CD4-positive, alpha-beta T cell treated with Interleukin-4 for 4 hours (primary cell): ENCODE measurements around the gene ZSWIM9.

Experiments used
- DNase-seq: peaks from one replicate; pipeline ENCODE4 v3.0.0-alpha.2; 2020

Gene ZSWIM9

GRCh38 chr19:48169939-48170803, at the start of gene ZSWIM9, which contains the start of gene LIG1:
Gene ZSWIM9 (plus strand): TSS chr19:48170680. CDS start chr19:48171803, 1,123 bp downstream.
Gene LIG1 (minus strand): TSS chr19:48170344. CDS start chr19:48165566, 4,778 bp downstream.
- peak; percentile 87 for DNase-seq

GRCh38 chr19:48121066-48121465, 49.4 kb upstream of the ZSWIM9 start:
- no peak for DNase-seq

DNA sequence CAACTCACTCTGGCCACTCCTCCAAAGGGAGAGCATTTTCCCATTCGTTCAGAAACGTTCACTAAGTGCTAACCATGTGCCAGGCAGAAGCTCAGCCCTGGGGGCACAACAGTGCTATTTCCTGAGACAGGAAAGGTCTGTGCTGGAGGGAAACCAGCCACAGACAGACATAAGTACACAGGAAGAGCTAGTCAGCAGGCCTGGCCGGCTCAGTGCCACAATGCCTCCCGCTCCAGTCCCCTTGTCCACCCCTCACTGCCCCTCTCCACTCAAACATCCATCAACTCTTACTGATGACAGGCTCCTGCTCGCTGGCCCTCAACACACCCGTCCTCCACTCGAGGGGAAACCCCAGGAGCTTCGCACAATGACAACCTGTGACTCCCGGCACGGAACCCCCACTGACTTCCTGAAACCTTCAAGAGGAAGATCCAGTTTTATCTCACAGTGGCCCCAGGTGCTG, 48.5 kb upstream of the ZSWIM9 start:
- no peak for DNase-seq

DNA sequence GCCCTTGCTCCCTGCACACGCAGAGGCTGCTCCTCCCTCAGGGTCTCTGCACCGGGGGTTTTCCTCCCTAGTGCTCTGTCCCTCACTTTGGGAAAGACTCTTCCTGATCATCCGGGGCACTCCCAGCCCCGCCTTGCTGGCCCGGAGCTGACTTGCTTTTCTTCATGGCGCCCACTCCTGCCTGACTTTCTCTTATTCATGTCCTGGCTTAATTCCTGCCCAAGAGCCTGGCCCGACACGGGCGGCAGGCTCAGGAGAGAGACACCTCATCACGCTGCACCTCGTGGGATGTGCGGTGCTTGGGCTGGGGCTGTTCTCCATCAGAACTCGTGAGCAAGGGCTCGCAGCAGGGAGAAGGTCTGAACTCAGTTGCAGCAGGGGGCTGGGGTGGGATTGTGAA, 48.1 kb upstream of the ZSWIM9 start:
- DNase-seq: no peak

- DNase-seq: no peak
These were observed 46.4 kb upstream of the ZSWIM9 start for GRCh38 chr19:48123907-48124651.

GRCh38 chr19:48127561-48127960, 42.9 kb upstream of the ZSWIM9 start:
- no peak for DNase-seq

- DNase-seq: no peak
These were observed 37.4 kb upstream of the ZSWIM9 start for GRCh38 chr19:48133094-48133493.

DNA sequence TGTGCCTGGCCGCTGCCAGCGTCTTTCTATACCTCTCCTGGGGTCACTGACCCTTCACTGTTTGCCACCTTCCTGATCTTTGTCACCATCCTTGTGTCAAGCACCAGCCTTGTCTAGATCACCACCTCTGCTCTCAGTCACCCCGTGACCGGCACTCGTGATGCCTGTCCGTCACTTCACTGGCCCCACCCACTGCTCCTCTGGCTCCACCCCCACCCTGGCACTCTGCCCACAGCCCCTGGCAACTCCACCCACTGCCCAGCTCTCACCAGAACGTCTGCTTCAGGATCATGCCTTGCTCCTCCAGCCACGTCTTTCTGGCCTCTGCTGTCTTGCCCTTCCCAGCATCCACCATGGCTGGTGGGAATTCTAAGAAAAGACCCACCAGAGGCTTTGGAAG, 35.1 kb upstream of the ZSWIM9 start:
- no peak for DNase-seq

DNA sequence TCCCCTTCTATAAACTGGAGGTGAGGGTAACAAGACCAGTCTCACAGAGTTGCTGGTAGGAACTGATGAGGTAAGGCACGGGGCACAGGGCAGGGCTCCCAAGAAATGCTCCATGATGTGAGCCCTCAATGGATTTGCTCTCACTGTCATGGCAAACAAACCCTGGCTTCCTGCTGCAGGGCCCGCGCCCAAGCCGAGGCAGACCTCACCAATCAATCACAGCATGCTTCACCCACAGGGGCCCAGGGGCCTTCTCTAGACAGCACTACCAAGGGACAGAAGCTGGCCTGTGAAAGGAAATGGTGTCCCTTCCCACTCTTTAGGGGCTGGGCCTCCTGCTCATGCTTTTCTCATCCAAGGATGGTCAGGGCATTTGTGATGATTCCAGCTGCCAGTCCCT, 33.9 kb upstream of the ZSWIM9 start:
- DNase-seq: no peak

- no peak for DNase-seq
These were observed 33.1 kb upstream of the ZSWIM9 start for GRCh38 chr19:48137411-48137810.

DNA sequence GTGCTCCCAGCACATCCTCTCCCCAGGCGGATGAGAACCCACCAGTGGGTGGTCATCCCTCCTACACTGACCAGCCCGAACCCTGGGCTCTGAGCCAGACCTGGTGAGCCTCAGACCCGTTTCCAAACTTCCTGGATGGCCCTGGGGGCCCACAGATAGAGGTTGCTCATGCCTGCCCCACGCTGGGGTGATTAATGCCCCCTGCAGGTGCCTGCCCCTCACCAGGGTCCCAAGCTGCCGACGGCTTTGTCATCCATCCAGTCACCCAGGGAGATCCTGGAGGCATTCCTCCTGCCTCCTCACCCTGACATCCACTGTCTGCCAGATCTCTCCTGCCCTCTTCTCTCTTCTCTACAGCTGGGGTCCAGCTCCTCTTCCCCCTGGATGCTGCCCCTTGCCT, 31.4 kb upstream of the ZSWIM9 start:
- DNase-seq: no peak

DNA sequence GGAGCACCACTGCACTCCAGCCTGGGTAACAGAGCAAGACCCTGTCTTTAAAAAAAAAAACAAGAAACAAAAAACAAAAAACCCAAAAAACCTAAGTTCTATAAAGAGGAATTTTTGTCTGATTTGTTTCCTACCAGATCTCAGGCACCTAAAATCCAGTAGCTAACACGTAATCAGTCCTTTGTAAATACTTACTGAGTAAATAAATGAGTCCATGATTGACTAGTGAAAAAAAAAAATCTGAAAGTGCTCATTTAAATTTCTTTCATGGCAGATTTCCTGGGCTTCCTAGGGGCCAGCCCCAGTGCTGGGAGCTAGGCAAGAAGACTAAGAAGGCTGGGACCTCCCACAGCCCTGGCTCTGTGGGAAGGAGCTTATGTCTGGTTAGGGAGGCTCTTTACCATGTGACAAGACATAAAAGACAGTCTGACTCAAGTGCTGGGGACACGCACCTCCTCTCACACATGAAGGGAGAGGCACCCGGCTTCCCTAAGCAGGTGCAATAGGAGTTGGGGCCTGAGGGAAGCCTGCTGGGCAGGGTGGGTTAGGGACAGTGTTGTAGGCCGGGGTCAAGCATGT, 22.8 kb upstream of the ZSWIM9 start:
- DNase-seq: no peak

DNA sequence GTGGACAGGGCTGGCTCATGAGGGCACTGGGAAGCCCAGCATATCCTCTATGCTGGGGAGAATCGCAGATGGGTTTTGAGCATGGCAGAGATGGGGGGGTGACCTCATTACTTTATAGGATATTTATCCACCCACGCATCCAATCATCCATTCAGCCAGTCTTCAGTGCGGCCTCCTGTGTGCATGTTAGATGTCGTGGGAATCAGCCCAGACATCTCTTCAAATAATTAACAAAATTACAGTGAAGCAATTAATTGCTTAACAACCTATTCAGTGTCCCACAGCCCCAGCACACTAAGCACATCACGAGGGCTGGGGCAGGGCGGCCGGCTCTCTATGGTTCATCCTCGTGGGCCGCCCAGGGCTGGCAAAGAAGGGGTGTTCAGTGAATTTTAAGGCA, 21.9 kb upstream of the ZSWIM9 start:
- DNase-seq: no peak

GRCh38 chr19:48149430-48149829, 21.1 kb upstream of the ZSWIM9 start:
- no peak for DNase-seq

DNA sequence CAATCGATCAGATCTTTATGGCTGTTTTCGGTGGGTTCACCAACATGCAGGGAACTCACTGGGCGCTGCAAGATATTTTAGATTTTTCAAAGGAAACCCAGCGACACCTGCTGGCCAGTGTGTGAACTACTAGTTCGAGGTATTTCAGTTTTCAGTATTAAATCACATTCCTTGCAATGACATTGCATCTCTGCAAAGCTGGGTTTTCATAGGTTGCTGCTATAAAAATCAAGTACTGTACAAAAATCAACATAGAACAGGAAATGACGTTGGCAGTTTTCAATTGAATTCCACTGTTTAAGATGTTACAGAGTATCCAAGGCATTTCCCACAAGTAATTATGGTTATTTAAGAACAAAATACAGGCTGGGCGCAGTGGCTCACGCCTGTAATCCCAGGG, 17.9 kb upstream of the ZSWIM9 start:
- peak; percentile 78 for DNase-seq

DNA sequence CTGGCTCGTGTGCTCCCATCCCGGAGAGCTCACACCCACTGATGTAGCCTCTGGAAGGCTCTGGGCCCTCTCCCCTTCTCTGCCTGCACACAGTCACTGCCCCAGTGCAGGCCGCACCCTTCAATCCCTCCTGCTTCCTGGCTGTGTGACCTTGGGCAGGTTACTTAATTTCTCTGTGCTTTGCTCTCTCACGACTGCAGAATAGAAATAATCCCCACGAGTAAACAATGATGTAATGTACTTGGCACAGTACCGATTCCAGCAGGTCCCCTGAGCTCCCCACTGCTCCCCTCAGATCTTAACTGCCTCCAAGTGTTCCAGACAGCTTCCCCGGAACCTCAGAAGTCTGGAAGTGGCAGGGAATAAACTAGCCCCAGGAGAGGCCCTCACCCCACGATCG, 16.5 kb upstream of the ZSWIM9 start:
- no peak for DNase-seq

DNA sequence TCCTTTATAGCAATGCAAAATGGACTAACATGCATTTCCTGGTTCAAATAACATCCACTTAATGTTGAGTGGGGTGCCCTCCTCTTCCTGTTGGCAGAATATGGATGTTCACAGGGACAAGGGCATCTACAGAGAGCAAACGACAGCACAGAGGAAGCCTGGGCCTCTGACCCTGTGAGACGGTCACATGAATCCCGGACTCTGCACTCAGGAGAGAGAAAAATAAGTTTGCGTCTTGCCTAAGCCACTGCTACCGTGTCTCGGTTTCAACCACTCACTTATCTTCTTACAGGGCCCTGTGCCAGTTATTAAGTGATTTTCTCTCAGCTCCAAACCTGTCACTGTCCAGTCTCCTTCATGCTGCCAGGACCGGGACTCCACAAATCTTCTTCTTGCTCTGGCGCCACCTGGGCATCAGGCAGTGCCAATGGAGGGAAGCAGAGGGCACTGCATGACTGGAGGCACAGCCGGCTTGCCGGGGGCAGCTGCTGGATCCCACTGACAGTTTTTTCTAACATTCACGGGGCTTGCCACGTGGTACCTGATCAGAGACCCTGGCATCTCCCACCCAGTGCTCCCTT, 12.2 kb upstream of the ZSWIM9 start:
- DNase-seq: no peak

DNA sequence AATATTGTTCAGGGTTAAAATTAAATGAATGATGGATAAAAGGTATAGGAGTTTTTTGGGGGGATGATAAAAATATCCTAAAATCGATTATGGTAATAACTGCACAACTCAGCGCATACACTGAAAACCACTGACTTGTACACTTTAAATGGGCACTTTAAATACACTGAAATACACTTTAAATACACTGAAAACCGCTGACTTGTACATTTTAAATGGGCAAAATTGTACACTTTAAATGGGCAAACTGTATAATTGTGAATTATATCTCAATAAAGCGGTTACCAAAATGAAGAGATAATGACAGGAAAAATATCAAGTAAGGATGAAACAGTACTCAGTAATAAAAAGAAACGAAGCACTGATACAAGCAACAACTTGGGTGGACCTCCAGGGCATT, 1.8 kb upstream of the ZSWIM9 start:
- DNase-seq: no peak

- DNase-seq: peak; percentile 81
These were observed 922 bp upstream of the ZSWIM9 start for GRCh38 chr19:48169578-48169938.

DNA sequence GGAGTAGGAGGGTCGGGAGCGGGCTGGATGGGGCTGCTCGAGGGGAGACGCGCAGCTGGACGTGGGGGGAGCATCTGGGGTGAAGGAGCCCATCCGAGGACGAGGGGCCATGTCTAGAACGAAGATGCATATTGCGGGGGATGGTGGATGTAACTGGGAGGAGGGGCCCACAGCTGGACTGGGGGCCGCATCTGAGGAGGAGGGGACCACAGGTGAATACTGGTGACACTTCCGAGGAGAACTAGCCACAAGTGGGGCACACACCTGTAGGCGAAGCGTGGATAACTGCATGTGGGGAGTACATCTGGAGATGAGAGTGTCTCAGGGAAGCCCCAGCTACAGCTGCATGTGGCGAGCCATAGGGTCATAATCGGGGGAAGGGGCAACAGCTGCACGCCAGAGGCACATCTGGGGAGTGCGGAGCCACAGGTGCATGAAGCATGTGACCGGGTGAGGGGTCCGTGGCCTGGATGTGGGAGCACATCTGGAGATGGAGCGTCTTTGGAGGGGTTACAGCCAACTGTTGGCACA, 402 bp downstream of the ZSWIM9 start:
- no peak for DNase-seq

- DNase-seq: no peak
These were observed 1.2 kb downstream of the ZSWIM9 start for GRCh38 chr19:48171710-48172109.

- no peak for DNase-seq
These were observed 4.1 kb downstream of the ZSWIM9 start for GRCh38 chr19:48174445-48175030.

DNA sequence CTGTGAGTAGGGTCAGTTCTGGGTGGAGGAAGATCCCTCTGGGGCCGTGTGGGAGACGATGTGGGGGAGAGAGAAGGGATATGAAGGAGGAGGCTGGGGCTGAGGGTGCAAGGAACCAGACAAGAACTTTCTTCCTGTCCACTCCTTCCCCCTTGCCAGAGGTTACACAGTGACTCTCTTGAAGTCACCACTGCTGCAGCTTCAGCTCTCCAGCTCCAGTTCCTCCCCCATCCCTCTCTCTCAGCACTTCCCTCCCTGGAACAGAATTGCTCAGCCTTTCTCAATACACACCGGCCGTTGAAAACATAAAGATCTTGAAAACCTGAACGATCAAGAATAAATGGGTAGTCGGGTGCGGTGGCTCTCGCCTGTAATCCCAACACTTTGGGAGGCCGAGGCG, 5.1 kb downstream of the ZSWIM9 start:
- no peak for DNase-seq
